ENCODE data around the gene NEB.

The NEB gene

GRCh38 chr2:151733771-151734672 is at the start of gene NEB:
Gene NEB, minus strand, starts transcription at chr2:151734476. Its CDS starts 1,320 bp downstream, at chr2:151733156.
- no peak within 1 kb of the TSS for H3K4me3 ChIP-seq (ENCODE audit: low read depth, low read length)
- in situ Hi-C loops (cut with HindIII; ENCODE audit: low sequenced_read_pairs) = no loop called here
- no peak for DNase-seq (ENCODE audit: low read depth, low spot score)
- TF ChIP-seq CTCF (IDR thresholded peaks at IDR 0.05; ENCODE audit: low read depth, low read length) = no peak

- H3K4me3 ChIP-seq (ENCODE audit: low read depth, low read length) = no peak overlapping the region
- DNase-seq (ENCODE audit: low read depth, low spot score) = no peak
- in situ Hi-C loops (cut with HindIII; ENCODE audit: low sequenced_read_pairs) = no loop called here
- no peak for TF ChIP-seq CTCF (IDR thresholded peaks at IDR 0.05; ENCODE audit: low read depth, low read length)
Measured at GRCh38 chr2:151783133-151783520, 48.9 kb upstream of the NEB start.

GRCh38 chr2:151782378-151783132 is 48.3 kb upstream of the NEB start:
- no peak overlapping the region for H3K4me3 ChIP-seq (ENCODE audit: low read depth, low read length)
- TF ChIP-seq CTCF (IDR thresholded peaks at IDR 0.05; ENCODE audit: low read depth, low read length) = no peak
- no peak for DNase-seq (ENCODE audit: low read depth, low spot score)
- in situ Hi-C loops (cut with HindIII; ENCODE audit: low sequenced_read_pairs) = no loop called here

- DNase-seq (ENCODE audit: low read depth, low spot score) = no peak
- in situ Hi-C loops (cut with HindIII; ENCODE audit: low sequenced_read_pairs) = no loop called here
- no peak for TF ChIP-seq CTCF (IDR thresholded peaks at IDR 0.05; ENCODE audit: low read depth, low read length)
Measured at GRCh38 chr2:151781642-151782041, 47.4 kb upstream of the NEB start.

GRCh38 chr2:151780938-151781337 is 46.7 kb upstream of the NEB start:
- in situ Hi-C loops (cut with HindIII; ENCODE audit: low sequenced_read_pairs) = no loop called here
- no peak for DNase-seq (ENCODE audit: low read depth, low spot score)
- no peak for TF ChIP-seq CTCF (IDR thresholded peaks at IDR 0.05; ENCODE audit: low read depth, low read length)
- no peak overlapping the region for H3K4me3 ChIP-seq (ENCODE audit: low read depth, low read length)

More at GRCh38 chr2:151781642-151782041, 47.4 kb upstream of the NEB start:
- H3K4me3 ChIP-seq (ENCODE audit: low read depth, low read length) = no peak overlapping the region

- DNase-seq (ENCODE audit: low read depth, low spot score) = peak; percentile 18
- in situ Hi-C loops (cut with HindIII; ENCODE audit: low sequenced_read_pairs) = no loop called here
- no peak overlapping the region for H3K4me3 ChIP-seq (ENCODE audit: low read depth, low read length)
- TF ChIP-seq CTCF (IDR thresholded peaks at IDR 0.05; ENCODE audit: low read depth, low read length) = no peak
Measured at GRCh38 chr2:151777935-151778334, 43.7 kb upstream of the NEB start.
